GM15510 (cell line): ENCODE results near the gene RBFOX2.

Experiments used
- POLR2A ChIP-seq: IDR thresholded peaks from 3 replicates; pipeline ENCODE4 v1.6.1; 2011; ENCODE audit warnings: borderline replicate concordance; ENCODE audit not compliant: insufficient read length; ENCODE audit errors: extremely low read depth

Gene RBFOX2

GRCh38 chr22:35756722-35757121 lies 271.9 kb downstream of the RBFOX2 start:
- TF ChIP-seq POLR2A = no peak

- TF ChIP-seq POLR2A = no peak
These were observed 273.9 kb downstream of the RBFOX2 start for GRCh38 chr22:35754761-35755160.

- no peak for TF ChIP-seq POLR2A
These were observed 275.8 kb downstream of the RBFOX2 start for GRCh38 chr22:35752863-35753189.

- TF ChIP-seq POLR2A = no peak
These were observed 276.4 kb downstream of the RBFOX2 start for GRCh38 chr22:35752006-35752862.

- TF ChIP-seq POLR2A = no peak
These were observed 278.8 kb downstream of the RBFOX2 start for GRCh38 chr22:35749808-35750207.

GRCh38 chr22:35746946-35747703 lies 281.5 kb downstream of the RBFOX2 start:
- no peak for TF ChIP-seq POLR2A

GRCh38 chr22:35746248-35746647 lies 282.4 kb downstream of the RBFOX2 start:
- TF ChIP-seq POLR2A = no peak

GRCh38 chr22:35743326-35743860 lies 285.2 kb downstream of the RBFOX2 start:
- TF ChIP-seq POLR2A = no peak

- no peak for TF ChIP-seq POLR2A
These were observed 286.1 kb downstream of the RBFOX2 start for GRCh38 chr22:35742342-35743100.

GRCh38 chr22:35740616-35741015 lies 288.0 kb downstream of the RBFOX2 start:
- no peak for TF ChIP-seq POLR2A

- TF ChIP-seq POLR2A = no peak
These were observed 288.7 kb downstream of the RBFOX2 start for GRCh38 chr22:35739931-35740380.

- TF ChIP-seq POLR2A = no peak
These were observed 289.3 kb downstream of the RBFOX2 start for GRCh38 chr22:35739076-35739930.

GRCh38 chr22:35736701-35737100 lies 291.9 kb downstream of the RBFOX2 start:
- no peak for TF ChIP-seq POLR2A

GRCh38 chr22:35736166-35736565 lies 292.5 kb downstream of the RBFOX2 start:
- no peak for TF ChIP-seq POLR2A
